Measurements from ENCODE around the gene FUBP1.

DNA sequence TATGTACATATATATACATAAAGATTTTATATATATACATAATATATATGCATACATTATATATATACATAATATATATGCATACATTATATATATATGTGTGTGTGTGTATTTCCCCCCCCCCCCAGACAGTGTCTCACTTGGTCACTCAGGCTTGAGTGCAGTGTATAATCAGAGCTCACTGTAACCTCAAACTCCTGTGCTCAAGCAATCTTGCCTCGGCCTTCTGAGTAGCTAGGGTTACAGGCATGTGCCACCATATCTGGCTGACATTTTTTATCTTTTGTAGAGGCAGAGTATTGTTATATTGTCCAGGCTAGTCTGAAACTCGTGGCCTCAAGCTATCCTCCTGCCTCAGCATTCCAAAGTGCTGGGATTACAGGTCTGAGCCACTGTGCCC is 9.0 kb upstream of the FUBP1 start:
- no peak for TF ChIP-seq POLR2A (IDR thresholded peaks at IDR 0.05; ENCODE audit: control extremely low read depth in 1 of 2, low read depth in 2 of 2, low read length in 2 of 2)
- TF ChIP-seq, protein P1, sequence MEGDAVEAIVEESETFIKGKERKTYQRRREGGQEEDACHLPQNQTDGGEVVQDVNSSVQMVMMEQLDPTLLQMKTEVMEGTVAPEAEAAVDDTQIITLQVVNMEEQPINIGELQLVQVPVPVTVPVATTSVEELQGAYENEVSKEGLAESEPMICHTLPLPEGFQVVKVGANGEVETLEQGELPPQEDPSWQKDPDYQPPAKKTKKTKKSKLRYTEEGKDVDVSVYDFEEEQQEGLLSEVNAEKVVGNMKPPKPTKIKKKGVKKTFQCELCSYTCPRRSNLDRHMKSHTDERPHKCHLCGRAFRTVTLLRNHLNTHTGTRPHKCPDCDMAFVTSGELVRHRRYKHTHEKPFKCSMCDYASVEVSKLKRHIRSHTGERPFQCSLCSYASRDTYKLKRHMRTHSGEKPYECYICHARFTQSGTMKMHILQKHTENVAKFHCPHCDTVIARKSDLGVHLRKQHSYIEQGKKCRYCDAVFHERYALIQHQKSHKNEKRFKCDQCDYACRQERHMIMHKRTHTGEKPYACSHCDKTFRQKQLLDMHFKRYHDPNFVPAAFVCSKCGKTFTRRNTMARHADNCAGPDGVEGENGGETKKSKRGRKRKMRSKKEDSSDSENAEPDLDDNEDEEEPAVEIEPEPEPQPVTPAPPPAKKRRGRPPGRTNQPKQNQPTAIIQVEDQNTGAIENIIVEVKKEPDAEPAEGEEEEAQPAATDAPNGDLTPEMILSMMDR (IDR thresholded peaks at IDR 0.05; ENCODE audit: control extremely low read depth in 1 of 3, insufficient read depth in 1 of 3, low read depth in 1 of 3, low read length in 3 of 3): no peak
- no peak for TF ChIP-seq EZH2 (IDR thresholded peaks at IDR 0.05; ENCODE audit: low read depth, low read length, severe bottlenecking)
- TF ChIP-seq KDM5A (IDR thresholded peaks at IDR 0.05; ENCODE audit: low read length): no peak
- no peak for TF ChIP-seq SRF (IDR thresholded peaks at IDR 0.05; ENCODE audit: low read depth, low read length)
- TF ChIP-seq TAF1 (IDR thresholded peaks at IDR 0.05; ENCODE audit: low read depth, low read length): no peak
- TF ChIP-seq, protein P2, sequence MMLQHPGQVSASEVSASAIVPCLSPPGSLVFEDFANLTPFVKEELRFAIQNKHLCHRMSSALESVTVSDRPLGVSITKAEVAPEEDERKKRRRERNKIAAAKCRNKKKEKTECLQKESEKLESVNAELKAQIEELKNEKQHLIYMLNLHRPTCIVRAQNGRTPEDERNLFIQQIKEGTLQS (IDR thresholded peaks at IDR 0.05; ENCODE audit: insufficient read depth, low read depth, low read length): no peak
- TF ChIP-seq CREB1 (IDR thresholded peaks at IDR 0.05): no peak
- TF ChIP-seq HDAC6 (IDR thresholded peaks at IDR 0.05; ENCODE audit: low read depth, low read length): no peak

Measured in H1 (cell line).